B cell (primary cell): ENCODE results near the gene KAT14. TPM values are rescaled to one million over a fixed set of nuclear protein-coding genes. Genes with fewer than 3 reads are reported as not detected.
"Not testable (repeated sequence)": the region's sequence is repeated elsewhere in the genome, so short reads cannot be mapped to it uniquely, and the experiment has no call there.

Source experiments
- ATAC-seq: fragments of 200-7000 bp; cut with Tn5 transposase; one replicate; pipeline ENCODE4 v1.10.0; 2021; ENCODE audit warnings: low read depth, mild to moderate bottlenecking, moderate number of reproducible peaks, moderate library complexity
- CTCF ChIA-PET: fragments of 350-600 bp; sonication (Branson Sonifier 250); formaldehyde crosslinking; loops from one replicate; lab custom pipeline; 2021; ENCODE audit warnings: antibody characterized with exemption, inconsistent platforms; lab: Charles Lee
- POLR2A ChIA-PET: fragments of 350-600 bp; sonication (Branson Sonifier 250); formaldehyde crosslinking; loops from one replicate; lab custom pipeline; 2021; ENCODE audit warnings: antibody characterized with exemption; lab: Charles Lee
- DNase-seq: peaks from one replicate; pipeline ENCODE4 v3.0.0; 2013
- H2AFZ ChIP-seq: 2 replicates; pipeline ENCODE4 v1.6.1; 2012; ENCODE audit warnings: mild to moderate bottlenecking, low read depth, low read length; ENCODE audit not compliant: insufficient read depth, poor library complexity, severe bottlenecking
- H3K27ac ChIP-seq, 2 donors: 1 replicate in 1 of 2; 2 replicates in 1 of 2; pipeline ENCODE4 v1.5.1; 2012 to 2013; ENCODE audit warnings: low read length in 2 of 2, mild to moderate bottlenecking in 2 of 2, moderate library complexity in 1 of 2
- H3K27me3 ChIP-seq, 4 experiments: fragments of 200-600 bp in 1 of 4; sonication (generic) in 1 of 4; replicated peaks in 1 of 4; 1 replicate in 2 of 4; 2 replicates in 2 of 4; pipeline versions ENCODE4 v1.6.1 to v1.7.0; 2013 to 2016; ENCODE audit warnings: low read length in 3 of 4, mild to moderate bottlenecking in 2 of 4, mixed read lengths in 1 of 4, moderate library complexity in 1 of 4; ENCODE audit not compliant: insufficient read depth in 4 of 4, control insufficient read depth in 3 of 4; ENCODE audit errors: control extremely low read depth in 1 of 4
- H3K36me3 ChIP-seq, 2 experiments: replicated peaks in 1 of 2; 1 replicate in 1 of 2; 2 replicates in 1 of 2; pipeline versions ENCODE4 v1.6.1 to v1.7.1; 2013; ENCODE audit warnings: low read length in 1 of 2; ENCODE audit not compliant: insufficient read depth in 2 of 2, control insufficient read depth in 1 of 2; ENCODE audit errors: control extremely low read depth in 1 of 2, extremely low read depth in 1 of 2
- H3K4me1 ChIP-seq, 2 donors: fragments of 200-600 bp in 1 of 2; sonication (generic) in 1 of 2; 1 replicate in 1 of 2; 2 replicates in 1 of 2; pipeline versions ENCODE4 v1.5.1 to v1.6.1; 2013 to 2017; ENCODE audit warnings: low read length in 2 of 2; ENCODE audit not compliant: control insufficient read depth in 2 of 2, insufficient read depth in 2 of 2
- H3K4me2 ChIP-seq: replicated peaks from 2 replicates; pipeline ENCODE3; 2012; ENCODE audit warnings: mild to moderate bottlenecking, low read depth, low read length; ENCODE audit not compliant: poor library complexity, severe bottlenecking
- H3K4me3 ChIP-seq, 5 experiments: fragments of 200-600 bp in 1 of 5; sonication (generic) in 1 of 5; 1 replicate in 3 of 5; 2 replicates in 2 of 5; pipeline versions ENCODE4 v1.5.1 to v1.7.0; 2011 to 2016; ENCODE audit warnings: low read length in 4 of 5, mild to moderate bottlenecking in 4 of 5, low read depth in 2 of 5, control low read depth in 1 of 5, moderate library complexity in 1 of 5; ENCODE audit not compliant: insufficient read depth in 1 of 5; ENCODE audit errors: control extremely low read depth in 1 of 5, extremely low read depth in 1 of 5
- H3K79me2 ChIP-seq: fragments of 200-600 bp; sonication (generic); one replicate; pipeline ENCODE4 v1.6.0; 2016; ENCODE audit warnings: low read length; ENCODE audit not compliant: control insufficient read depth, insufficient read depth
- H3K9ac ChIP-seq: fragments of 200-600 bp; sonication (generic); 2 replicates; pipeline ENCODE4 v1.6.1; 2017; ENCODE audit warnings: mild to moderate bottlenecking, low read length, moderate library complexity
- H3K9me3 ChIP-seq, 3 donors: one replicate each; pipeline versions ENCODE4 v1.6.1 to v1.7.1; 2013; ENCODE audit warnings: low read length in 2 of 3; ENCODE audit not compliant: control insufficient read depth in 2 of 3, insufficient read depth in 1 of 3; ENCODE audit errors: control extremely low read depth in 1 of 3
- H4K20me1 ChIP-seq: 2 replicates; pipeline ENCODE4 v1.6.0; 2012; ENCODE audit warnings: mild to moderate bottlenecking, low read length; ENCODE audit not compliant: insufficient read depth, control insufficient read depth, poor library complexity, severe bottlenecking
- H3K27ac Mint-ChIP-seq: one replicate; pipeline ENCODE4 v1.8.0; 2021; ENCODE audit warnings: mixed read lengths
- H3K27me3 Mint-ChIP-seq: one replicate; pipeline ENCODE4 v1.8.0; 2021; ENCODE audit warnings: mixed read lengths
- H3K4me1 Mint-ChIP-seq: one replicate; pipeline ENCODE4 v1.8.0; 2021; ENCODE audit warnings: mixed read lengths
- H3K4me3 Mint-ChIP-seq: one replicate; pipeline ENCODE4 v1.8.0; 2021; ENCODE audit warnings: mixed read lengths
- H3K9me3 Mint-ChIP-seq: one replicate; pipeline ENCODE4 v1.8.0; 2022; ENCODE audit warnings: mixed read lengths; ENCODE audit not compliant: insufficient read depth
- CTCF ChIP-seq: fragments of 200-600 bp; IDR thresholded peaks from one replicate; pipeline ENCODE4 v1.8.0; 2022; ENCODE audit warnings: antibody characterized with exemption, mild to moderate bottlenecking
- EZH2 ChIP-seq: IDR thresholded peaks from 2 replicates; pipeline ENCODE4 v1.6.1; 2012; ENCODE audit warnings: borderline replicate concordance, low read depth, mild to moderate bottlenecking, moderate library complexity, low read length; ENCODE audit not compliant: insufficient read depth, poor library complexity, severe bottlenecking
- WGBS: methylation state at CpG from one replicate; pipeline ENCODE4 v1.1.5; 2013; ENCODE audit warnings: missing lambda C conversion rate; ENCODE audit not compliant: insufficient coverage; 5-methylcytosine and 5-hydroxymethylcytosine counted together
- intact Hi-C: fragments of 100-400 bp; cut with micrococcal nuclease; formaldehyde crosslinking; loops from one replicate; pipeline ENCODE4 v1.10.0; 2022
- polyA plus RNA-seq: library from polyadenylated mRNA; depleted of rRNA; stranded (reverse); fragments of >200 nt; gene quantifications from 2 replicates; pipeline ENCODE4 v1.2.3, GENCODE V29; 2012
- total RNA-seq, 2 donors: library from RNA; stranded (reverse); fragments of 120-200 nt in 1 of 2; gene quantifications; 1 replicate in 1 of 2; 2 replicates in 1 of 2; pipeline versions ENCODE4 v1.2.3 to v1.2.4, GENCODE V29; 2013 to 2022

KAT14 gene
- total and polyA plus RNA-seq, 2 donors (not counting 1 experiment from before 2014, with no cell fraction given), result 7.9 to 15.5 TPM

GRCh38 chr20:18202966-18203365 is 65.3 kb downstream of the KAT14 start:
- Mint-ChIP-seq H3K4me3 (no peak overlapping the region), H3K9me3 (peaks cover 6% of the 10 kb centered on the region), H3K4me1 (peaks cover 1% of the 10 kb centered on the region), H3K27me3 (no peaks in the 10 kb centered on the region), H3K27ac (no peak overlapping the region)
- Histone ChIP-seq H3K4me2 (no peak overlapping the region), H3K36me3 (no peaks in the 10 kb centered on the region), H3K27ac (no peak overlapping the region), H3K4me3 (no peak overlapping the region), H3K79me2 (no peaks in the 10 kb centered on the region), H3K9me3 (peaks cover 1 to 8% (median 3%) of the 10 kb centered on the region in 3 donors), H2AFZ (no peak overlapping the region), H3K4me1 (no peaks in the 10 kb centered on the region), H3K9ac (no peak overlapping the region), H3K27me3 (no peaks in the 10 kb centered on the region), H4K20me1 (no peaks in the 10 kb centered on the region)
- no peak for ATAC-seq
- no peak for TF ChIP-seq CTCF
- no peak for TF ChIP-seq EZH2
- DNase-seq, result no peak
- ChIA-PET CTCF (interaction anchor here (0.5 kb wide), 1 partner anchor 779 kb away, joined by 3 read pairs; no protein-coding TSS in a partner anchor), POLR2A (no interaction called here)
- intact Hi-C loops, result no loop called here

- H3K4me3 ChIP-seq, H2AFZ ChIP-seq, H3K9me3 ChIP-seq, H3K79me2 ChIP-seq, intact Hi-C loops, H3K4me1 ChIP-seq, H3K9ac ChIP-seq, H3K4me2 ChIP-seq, H3K4me1 Mint-ChIP-seq, DNase-seq, H4K20me1 ChIP-seq, H3K36me3 ChIP-seq, ATAC-seq, H3K27ac Mint-ChIP-seq, H3K9me3 Mint-ChIP-seq, H3K27ac ChIP-seq, H3K4me3 Mint-ChIP-seq, H3K27me3 Mint-ChIP-seq, CTCF ChIA-PET, H3K27me3 ChIP-seq, POLR2A ChIA-PET: not testable (repeated sequence)
- WGBS, result no CpG with 5 or more reads among the region's 3 CpGs
These were observed 66.0 kb downstream of the KAT14 start for GRCh38 chr20:18203700-18204099.
